BLaER1 treated with 17β-estradiol and CSF1 and Interleukin-3, amounts not matched to agents 10 nM and 100 nM (cell line): ENCODE measurements around the gene AGBL5.

Experiments
- H3K27ac ChIP-seq, 11 experiments: shearing (Covaris generic); formaldehyde crosslinking; 2 replicates each; pipeline ENCODE4 v1.8.1; 2022
- H3K27me3 ChIP-seq, 11 experiments: shearing (Covaris generic); formaldehyde crosslinking; 2 replicates each; pipeline ENCODE4 v1.8.1; 2022
- H3K36me3 ChIP-seq, 11 experiments: shearing (Covaris generic); formaldehyde crosslinking; 2 replicates each; pipeline ENCODE4 v1.8.1; 2022
- H3K4me1 ChIP-seq, 10 experiments: shearing (Covaris generic); formaldehyde crosslinking; 2 replicates each; pipeline ENCODE4 v1.8.1; 2022
- H3K4me2 ChIP-seq, 11 experiments: shearing (Covaris generic); formaldehyde crosslinking; 2 replicates each; pipeline ENCODE4 v1.8.1; 2022
- H3K4me3 ChIP-seq, 10 experiments: shearing (Covaris generic); formaldehyde crosslinking; 2 replicates each; pipeline ENCODE4 v1.8.1; 2022
- H3K9ac ChIP-seq, 11 experiments: shearing (Covaris generic); formaldehyde crosslinking; 2 replicates each; pipeline ENCODE4 v1.8.1; 2022
- H3K9me3 ChIP-seq, 11 experiments: shearing (Covaris generic); formaldehyde crosslinking; replicated peaks in 1 of 11; 2 replicates each; pipeline ENCODE4 v1.8.1; 2022
- H4K20me1 ChIP-seq, 11 experiments: shearing (Covaris generic); formaldehyde crosslinking; 2 replicates each; pipeline ENCODE4 v1.8.1; 2022
- Cebpa-rat ChIP-seq, 11 experiments: shearing (Covaris generic); IDR thresholded peaks; 2 replicates each; pipeline ENCODE4 v1.8.1; 2022

The AGBL5 gene

GRCh38 chr2:27050996-27051901 is at the start of gene AGBL5:
AGBL5 (plus strand) TSS chr2:27051668; CDS start chr2:27052959, 1,291 bp downstream.
- Histone ChIP-seq H3K9me3 (no peaks in the 10 kb centered on the region), H3K4me3 (peak within 1 kb of the TSS; percentile 69 to 86 (median 76)), H3K27ac (peak within 1 kb of the TSS; percentile 37 to 88 (median 82); a peak in 21 of 22 replicates), H3K9ac (peak within 1 kb of the TSS; percentile 67 to 86 (median 81)), H3K4me2 (peak within 1 kb of the TSS; percentile 94 to 98 (median 98)), H3K4me1 (peaks cover 23 to 28% (median 26%) of the 10 kb centered on the region in 10 experiments), H3K36me3 (peaks cover 21 to 35% (median 30%) of the 10 kb centered on the region in 11 experiments), H4K20me1 (no peaks in the 10 kb centered on the region; a peak in 1 of 22 replicates), H3K27me3 (no peaks in the 10 kb centered on the region)
- TF ChIP-seq Cebpa-rat (IDR thresholded peaks at IDR 0.05) = no peak

DNA sequence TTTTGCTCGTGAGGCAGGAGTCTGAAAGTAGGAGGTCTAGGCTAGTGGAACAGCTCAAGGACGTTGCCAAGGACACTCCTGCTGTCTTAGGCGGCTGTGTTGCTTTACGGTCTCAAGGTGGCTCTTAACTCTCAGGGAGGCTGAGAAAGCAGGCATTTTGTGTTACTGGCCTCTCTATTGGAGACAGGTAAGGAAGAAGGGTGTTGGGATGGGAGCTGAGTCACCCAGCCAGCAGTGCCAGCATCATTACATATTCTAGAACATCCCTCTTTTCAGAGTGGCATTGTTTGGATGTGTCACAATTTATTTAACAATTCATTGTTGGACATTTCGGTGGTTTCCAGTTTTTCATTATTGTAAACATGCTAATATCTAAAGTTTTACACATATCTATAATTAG is 49.5 kb upstream of the AGBL5 start:
- Histone ChIP-seq H3K4me1 (peaks cover 0 to 19% (median 0%) of the 10 kb centered on the region in 10 experiments; a peak in 8 of 20 replicates), H3K27ac (no peak overlapping the region), H3K9ac (no peak overlapping the region), H3K4me3 (no peak overlapping the region), H3K9me3 (no peaks in the 10 kb centered on the region), H3K27me3 (no peaks in the 10 kb centered on the region), H3K4me2 (no peak overlapping the region), H4K20me1 (peaks cover 0 to 10% (median 0%) of the 10 kb centered on the region in 11 experiments; a peak in 2 of 22 replicates), H3K36me3 (no peaks in the 10 kb centered on the region)
- no peak for TF ChIP-seq Cebpa-rat (IDR thresholded peaks at IDR 0.05)

DNA sequence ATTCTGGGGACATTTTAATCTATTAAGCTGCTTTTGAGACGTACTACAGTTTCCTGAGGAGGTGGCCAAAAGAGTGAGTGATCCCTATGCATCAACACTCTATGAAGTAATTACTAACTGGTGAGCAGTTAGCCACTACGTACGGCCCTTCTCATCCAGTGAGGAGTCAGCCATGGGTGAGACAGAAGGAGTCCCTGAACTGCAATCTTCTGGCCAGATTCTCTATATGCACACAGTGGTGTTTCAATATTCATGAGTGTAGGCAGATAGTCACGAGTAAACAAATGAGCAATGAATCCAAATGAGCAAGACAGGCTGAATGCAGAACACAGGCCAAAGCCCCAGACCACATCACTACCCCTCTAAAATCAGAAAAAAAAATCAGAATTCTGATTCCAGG is 48.5 kb upstream of the AGBL5 start:
- H3K9me3 ChIP-seq = no peaks in the 10 kb centered on the region
- H3K4me3 ChIP-seq = no peak overlapping the region
- no peak overlapping the region for H3K27ac ChIP-seq
- no peak overlapping the region for H3K4me2 ChIP-seq
- H3K4me1 ChIP-seq = peaks cover 0 to 19% (median 0%) of the 10 kb centered on the region in 10 experiments; a peak in 8 of 20 replicates
- peaks cover 0 to 6% (median 0%) of the 10 kb centered on the region in 11 experiments; a peak in 1 of 22 replicates for H4K20me1 ChIP-seq
- no peaks in the 10 kb centered on the region for H3K27me3 ChIP-seq
- H3K9ac ChIP-seq = no peak overlapping the region
- no peaks in the 10 kb centered on the region for H3K36me3 ChIP-seq
- TF ChIP-seq Cebpa-rat (IDR thresholded peaks at IDR 0.05) = no peak

DNA sequence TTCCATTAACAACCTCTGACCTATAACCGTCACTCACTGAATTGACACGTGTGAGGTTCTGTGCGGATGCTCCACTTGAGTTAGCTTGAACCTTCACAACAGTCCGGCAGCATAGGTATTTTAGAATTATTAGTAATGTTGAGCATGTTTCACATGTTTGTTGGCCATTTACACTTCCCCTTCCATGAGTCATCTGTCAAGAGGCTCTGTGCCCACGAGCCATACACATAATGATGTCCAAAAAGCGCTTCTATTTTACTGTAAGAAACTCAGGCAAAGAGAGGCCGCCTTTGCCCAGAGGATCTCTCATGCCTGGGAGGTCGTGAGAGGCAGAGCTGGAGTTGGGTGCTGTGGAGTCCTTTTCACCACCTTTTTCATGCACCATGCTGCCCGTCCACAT is 47.6 kb upstream of the AGBL5 start:
- Histone ChIP-seq H3K4me1 (peaks cover 0 to 19% (median 0%) of the 10 kb centered on the region in 10 experiments; a peak in 8 of 20 replicates), H3K9ac (no peak overlapping the region), H4K20me1 (0 out of 22 replicates have a peak, but pooled peaks cover 0 to 3% (median 0%) of the 10 kb centered on the region in 11 experiments), H3K27me3 (no peaks in the 10 kb centered on the region), H3K4me2 (peak overlapping the region in 3 of 11 experiments; percentile 31 to 65 (median 44); a peak in 5 of 22 replicates), H3K9me3 (0 out of 22 replicates have a peak, but pooled peaks cover 0 to 4% (median 0%) of the 10 kb centered on the region in 11 experiments), H3K36me3 (no peaks in the 10 kb centered on the region), H3K27ac (no peak overlapping the region), H3K4me3 (no peak overlapping the region)
- TF ChIP-seq Cebpa-rat (IDR thresholded peaks at IDR 0.05) = no peak

- H3K9ac ChIP-seq = no peak overlapping the region
These were observed 44.7 kb upstream of the AGBL5 start for GRCh38 chr2:27006602-27007415.

GRCh38 chr2:27007416-27008374 is 43.8 kb upstream of the AGBL5 start:
- Histone ChIP-seq H3K4me2 (no peak overlapping the region), H3K9me3 (0 out of 22 replicates have a peak, but pooled peaks cover 0 to 4% (median 0%) of the 10 kb centered on the region in 11 experiments), H3K4me1 (peaks cover 0 to 21% (median 0%) of the 10 kb centered on the region in 10 experiments; a peak in 8 of 20 replicates), H4K20me1 (no peaks in the 10 kb centered on the region; a peak in 1 of 22 replicates), H3K36me3 (no peaks in the 10 kb centered on the region), H3K9ac (no peak overlapping the region), H3K27me3 (no peaks in the 10 kb centered on the region), H3K4me3 (no peak overlapping the region), H3K27ac (no peak overlapping the region)
- TF ChIP-seq Cebpa-rat (IDR thresholded peaks at IDR 0.05) = no peak

More at GRCh38 chr2:27006602-27007415, 44.7 kb upstream of the AGBL5 start:
- Histone ChIP-seq H3K4me1 (peaks cover 0 to 21% (median 0%) of the 10 kb centered on the region in 10 experiments; a peak in 8 of 20 replicates), H3K4me3 (no peak overlapping the region), H3K27me3 (no peaks in the 10 kb centered on the region), H3K4me2 (no peak overlapping the region), H3K9me3 (0 out of 22 replicates have a peak, but pooled peaks cover 0 to 4% (median 0%) of the 10 kb centered on the region in 11 experiments), H3K36me3 (no peaks in the 10 kb centered on the region), H4K20me1 (no peaks in the 10 kb centered on the region; a peak in 1 of 22 replicates), H3K27ac (no peak overlapping the region)
- no peak for TF ChIP-seq Cebpa-rat (IDR thresholded peaks at IDR 0.05)

DNA sequence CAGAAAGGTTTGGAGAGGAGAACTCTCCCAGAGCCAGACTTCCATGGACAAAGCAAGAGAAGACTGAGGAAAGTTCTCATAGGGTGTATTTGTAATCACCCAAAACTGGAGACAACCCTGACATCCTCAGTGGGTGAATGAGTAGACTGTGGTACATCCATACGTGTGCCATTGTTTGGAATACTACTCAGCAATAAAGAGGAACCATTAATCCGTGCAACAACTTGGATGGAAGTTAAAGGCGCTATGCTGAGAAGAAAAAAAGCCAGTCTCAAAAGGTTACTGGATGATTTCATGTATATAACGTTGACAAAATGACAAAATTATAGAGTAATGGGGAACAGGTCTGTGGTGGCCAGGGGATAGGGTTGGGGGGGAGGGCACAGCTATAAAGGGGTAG is 42.8 kb upstream of the AGBL5 start:
- H3K9me3 ChIP-seq = 0 out of 22 replicates have a peak, but pooled peaks cover 0 to 4% (median 0%) of the 10 kb centered on the region in 11 experiments
- no peaks in the 10 kb centered on the region for H3K27me3 ChIP-seq
- no peak overlapping the region for H3K9ac ChIP-seq
- H3K4me3 ChIP-seq = no peak overlapping the region
- no peaks in the 10 kb centered on the region; a peak in 1 of 22 replicates for H4K20me1 ChIP-seq
- no peak overlapping the region for H3K27ac ChIP-seq
- no peak overlapping the region for H3K4me2 ChIP-seq
- no peak for TF ChIP-seq Cebpa-rat (IDR thresholded peaks at IDR 0.05)
- no peaks in the 10 kb centered on the region for H3K36me3 ChIP-seq
- peaks cover 0 to 17% (median 0%) of the 10 kb centered on the region in 10 experiments; a peak in 8 of 20 replicates for H3K4me1 ChIP-seq

DNA sequence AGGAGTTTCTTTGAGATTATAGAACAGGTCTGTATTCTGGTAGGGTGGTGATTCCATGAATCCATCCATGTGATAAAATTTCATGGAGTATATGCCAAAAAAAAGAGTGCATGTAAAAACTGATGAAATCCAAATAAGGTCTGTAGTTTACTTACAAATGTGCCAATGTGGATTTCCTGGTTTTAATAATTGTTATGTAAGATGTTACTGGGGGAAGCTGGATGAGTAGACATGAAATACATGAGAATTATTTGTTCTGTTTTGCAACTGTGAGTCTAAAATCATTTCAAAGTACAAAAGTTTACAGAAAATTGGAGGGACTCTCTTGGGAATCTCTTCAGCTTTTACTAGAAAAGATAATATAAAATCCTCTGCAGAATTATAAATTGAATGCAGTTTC is 42.4 kb upstream of the AGBL5 start:
- 0 out of 22 replicates have a peak, but pooled peaks cover 0 to 4% (median 0%) of the 10 kb centered on the region in 11 experiments for H3K9me3 ChIP-seq
- no peak overlapping the region for H3K9ac ChIP-seq
- H3K36me3 ChIP-seq = no peaks in the 10 kb centered on the region
- H4K20me1 ChIP-seq = no peaks in the 10 kb centered on the region; a peak in 1 of 22 replicates
- H3K4me3 ChIP-seq = no peak overlapping the region
- H3K4me1 ChIP-seq = peaks cover 0 to 13% (median 0%) of the 10 kb centered on the region in 10 experiments; a peak in 8 of 20 replicates
- TF ChIP-seq Cebpa-rat (IDR thresholded peaks at IDR 0.05) = no peak
- no peak overlapping the region for H3K27ac ChIP-seq
- no peak overlapping the region for H3K4me2 ChIP-seq
- no peaks in the 10 kb centered on the region for H3K27me3 ChIP-seq
